Stimulated activated CD4-positive, alpha-beta T cell treated with anti-CD3 and anti-CD28 coated beads, Interleukin-2, amount 100 ng/mL, for 24 hours (primary cell): ENCODE data around the gene GPHN.
"Not testable (repeated sequence)": the region's sequence is repeated elsewhere in the genome, so short reads cannot be mapped to it uniquely, and the experiment has no call there.

Experiments used
- DNase-seq, 2 donors: peaks; one replicate each; pipeline ENCODE4 v3.0.0-alpha.2; 2020

GPHN gene

DNA sequence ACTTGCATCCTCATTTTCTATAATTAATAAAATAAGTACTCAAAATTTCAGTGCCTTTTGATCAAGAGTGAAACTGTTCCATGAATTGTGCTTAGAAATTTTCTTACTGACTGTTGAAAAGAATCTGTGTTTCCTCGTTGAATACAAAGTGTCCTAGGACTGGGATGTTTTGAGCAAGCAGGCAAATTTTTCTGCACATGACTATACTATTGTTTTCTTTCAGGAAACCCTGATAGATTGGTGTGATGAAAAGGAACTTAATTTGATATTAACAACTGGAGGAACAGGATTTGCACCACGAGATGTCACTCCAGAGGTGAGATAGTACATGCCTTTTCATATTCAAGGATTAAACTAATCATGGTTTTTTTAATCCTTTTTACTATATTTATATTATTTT is 316.3 kb downstream of the GPHN start:
- DNase-seq, result no peak

DNA sequence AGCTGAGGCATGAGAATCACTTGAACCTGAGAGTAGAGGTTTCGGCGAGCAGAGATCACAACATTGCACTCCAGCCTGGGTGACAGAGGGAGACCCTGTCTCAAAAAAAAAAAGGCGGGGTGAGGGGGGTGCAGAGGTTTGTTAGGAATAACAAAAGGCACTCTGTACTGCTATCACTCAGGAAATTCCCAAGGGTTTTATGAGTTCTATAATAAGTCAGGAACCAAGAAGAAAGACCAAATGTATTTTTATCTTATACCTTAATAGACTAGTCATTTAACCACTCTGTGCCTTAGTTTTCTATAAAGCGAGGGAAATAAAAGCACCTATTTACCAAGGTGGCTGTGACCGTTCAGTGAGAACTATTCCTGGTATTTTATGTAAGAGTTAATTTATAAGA is 319.2 kb downstream of the GPHN start:
- DNase-seq, result no peak

DNA sequence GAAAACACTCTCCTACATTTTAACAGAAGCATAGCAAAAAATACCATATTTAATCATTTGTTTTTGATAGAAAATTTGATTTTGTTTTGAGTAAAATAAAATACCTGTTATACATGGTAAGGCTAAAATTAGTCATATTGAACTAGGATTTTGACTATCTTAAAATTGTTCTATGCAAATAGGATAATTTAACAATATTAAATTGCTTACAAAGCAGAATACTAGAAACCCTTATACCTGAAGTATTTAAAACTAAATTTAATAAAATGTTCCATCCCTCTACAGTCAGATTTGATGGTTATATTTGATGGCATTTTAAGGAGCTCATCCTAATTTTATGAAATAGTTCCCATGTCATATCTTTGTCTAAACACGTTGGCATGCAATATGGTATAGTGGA is 323.2 kb downstream of the GPHN start:
- DNase-seq, result no peak

- no peak for DNase-seq
Observed at GRCh38 chr14:66833816-66834215, 325.9 kb downstream of the GPHN start.

DNA sequence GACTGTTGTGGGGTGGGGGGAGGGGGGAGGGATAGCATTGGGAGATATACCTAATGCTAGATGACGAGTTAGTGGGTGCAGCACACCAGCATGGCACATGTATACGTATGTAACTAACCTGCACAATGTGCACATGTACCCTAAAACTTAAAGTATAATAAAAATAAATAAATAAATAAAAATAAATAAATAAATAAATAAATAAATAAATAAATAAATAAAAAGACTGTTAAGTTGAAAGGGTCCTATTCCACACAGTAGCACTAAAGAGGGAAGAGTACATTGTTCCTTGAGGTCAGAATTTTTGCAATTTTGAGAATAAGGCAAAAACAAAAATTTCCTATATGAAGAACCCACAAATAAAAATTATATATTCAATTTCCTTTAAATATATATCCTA is 329.5 kb downstream of the GPHN start:
- not testable (repeated sequence) for DNase-seq

DNA sequence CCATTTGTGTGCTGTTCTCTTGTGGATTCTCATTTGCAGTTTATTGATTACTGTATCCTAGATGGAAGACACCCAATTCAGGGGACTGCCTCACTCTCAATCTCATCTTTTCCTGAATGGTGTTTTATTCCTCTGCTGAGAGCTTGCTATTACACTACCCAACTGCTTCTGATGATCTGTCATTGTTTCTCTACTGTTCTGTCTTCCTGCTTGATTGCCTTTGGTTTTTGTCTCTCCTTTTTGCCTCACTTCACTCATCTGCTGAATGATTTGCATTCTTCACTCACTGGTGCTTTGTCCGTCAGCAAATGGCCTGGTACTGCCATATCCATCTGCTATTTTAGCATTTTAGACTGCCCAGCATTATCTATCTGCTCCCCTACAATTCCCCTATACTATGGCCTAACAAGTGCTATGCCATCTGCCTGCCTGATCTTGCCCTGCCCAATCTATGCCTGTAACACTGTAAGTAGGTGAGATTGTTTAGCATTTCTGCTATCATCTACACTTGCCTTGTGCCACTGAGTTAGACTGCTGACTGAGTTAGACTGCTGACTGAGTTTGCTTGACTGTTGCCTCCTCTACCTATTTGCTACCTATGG is 335.1 kb downstream of the GPHN start:
- no peak for DNase-seq

- no peak for DNase-seq
Observed at GRCh38 chr14:66850258-66850888, 342.4 kb downstream of the GPHN start.

DNA sequence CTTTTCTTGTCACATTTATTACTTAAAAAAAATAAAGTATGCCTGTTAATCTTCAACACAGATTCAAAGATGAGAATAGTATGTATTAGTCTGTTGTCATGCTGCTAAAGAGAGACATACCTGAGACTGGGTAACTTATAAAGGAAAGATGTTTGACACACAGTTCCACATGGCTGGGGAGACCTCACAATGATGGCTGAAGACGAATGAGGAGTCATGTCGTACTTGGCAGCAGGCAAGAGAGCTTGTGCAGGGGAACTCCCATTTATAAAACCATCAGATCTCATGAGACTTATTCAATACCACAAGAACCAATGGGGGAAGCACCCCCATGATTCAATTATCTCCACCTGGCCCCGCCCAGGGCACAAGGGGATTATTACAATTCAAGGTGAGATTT is 345.4 kb downstream of the GPHN start:
- no peak for DNase-seq

- no peak for DNase-seq
Observed at GRCh38 chr14:66857867-66858266, 349.9 kb downstream of the GPHN start.

DNA sequence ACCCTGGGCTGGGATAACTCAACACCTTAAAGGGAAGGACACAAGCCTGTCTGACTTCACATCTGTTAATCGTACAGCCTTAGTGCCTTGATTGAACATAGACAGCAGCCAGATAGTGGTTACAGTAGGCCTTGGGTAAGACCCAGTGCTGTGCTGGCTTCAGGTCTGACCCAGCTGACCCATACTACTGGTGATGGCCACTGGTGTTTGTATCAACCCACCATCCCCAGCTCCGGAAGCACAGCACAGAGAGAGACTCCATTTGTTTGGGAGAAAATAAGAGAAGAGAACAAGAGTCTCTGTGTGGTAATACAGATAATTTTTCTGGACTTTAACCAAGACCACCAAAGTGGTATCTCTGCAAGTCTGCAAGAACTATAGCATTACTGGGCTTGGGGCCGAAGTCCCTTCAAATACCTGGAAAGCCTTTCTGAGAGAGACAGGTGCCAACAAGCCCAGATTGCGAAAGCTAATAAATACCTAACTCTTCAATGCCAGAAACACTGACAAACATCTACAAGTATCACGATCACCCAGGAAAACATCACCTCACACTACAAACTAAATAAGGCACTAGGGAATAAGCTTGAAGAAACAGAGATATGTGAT is 351.2 kb downstream of the GPHN start:
- DNase-seq, result no peak

GRCh38 chr14:66881596-66881995 is 373.6 kb downstream of the GPHN start:
- DNase-seq, result no peak

GRCh38 chr14:66884149-66884548 is 376.2 kb downstream of the GPHN start:
- DNase-seq, result no peak

- DNase-seq, result no peak
Observed at GRCh38 chr14:66900719-66901118, 392.8 kb downstream of the GPHN start.

GRCh38 chr14:66910311-66910840 is 402.4 kb downstream of the GPHN start:
- no peak for DNase-seq

GRCh38 chr14:66916421-66916820 is 408.5 kb downstream of the GPHN start:
- DNase-seq, result no peak

DNA sequence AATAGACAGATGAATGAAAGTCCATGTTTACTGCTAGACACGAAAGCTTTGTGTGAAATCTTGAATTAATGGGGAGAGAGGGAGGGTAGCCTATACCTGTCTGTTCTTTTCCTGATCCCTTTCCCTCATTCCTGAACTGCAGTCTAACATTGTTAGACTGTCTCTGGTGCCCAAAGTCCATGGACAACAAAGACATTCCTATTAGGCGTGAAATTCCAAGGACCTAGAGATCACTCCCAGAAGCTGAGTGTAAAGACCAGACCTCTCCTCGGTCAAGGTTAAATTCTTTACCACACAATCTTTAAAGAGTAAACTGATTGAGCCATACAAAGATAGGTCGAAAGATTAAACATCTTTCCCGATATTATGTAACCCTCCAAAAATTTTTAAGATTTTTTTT is 410.6 kb downstream of the GPHN start:
- DNase-seq, result no peak

DNA sequence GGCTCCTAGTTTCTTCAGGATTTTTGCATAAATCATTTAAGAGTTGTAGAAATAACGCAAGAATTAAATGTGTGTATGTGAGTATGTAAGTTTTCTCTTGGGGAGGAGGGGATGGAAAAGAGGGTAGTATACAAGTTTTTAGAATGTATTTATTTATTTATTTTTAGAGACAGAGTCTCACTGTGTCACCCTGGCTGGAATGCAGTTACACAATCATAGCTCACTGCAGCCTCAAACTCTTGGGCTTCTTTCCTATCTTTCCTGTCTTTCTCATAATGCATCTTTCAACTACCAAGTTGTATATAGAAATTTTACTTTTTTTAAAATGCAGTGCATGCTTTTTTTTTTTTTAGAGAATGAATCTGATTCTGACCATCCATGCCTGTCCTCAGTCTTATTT is 412.2 kb downstream of the GPHN start:
- no peak for DNase-seq

DNA sequence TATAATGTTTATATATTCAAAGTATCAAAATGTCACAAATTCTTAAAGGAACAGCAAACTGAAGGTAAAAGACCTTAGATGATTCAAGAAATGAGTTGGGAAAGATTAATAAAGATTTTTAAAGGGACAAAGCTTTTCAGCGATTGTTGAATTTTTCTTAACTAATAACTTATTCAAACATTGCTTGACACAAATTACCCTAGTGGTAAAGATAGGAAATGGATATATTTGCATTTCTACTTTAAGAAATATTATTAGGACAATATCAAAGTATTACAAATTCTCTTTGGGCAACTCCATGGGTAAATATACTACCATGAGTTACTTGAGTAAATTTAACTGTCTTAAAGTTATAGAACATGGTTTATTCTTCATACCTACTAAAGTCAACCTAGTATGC is 415.3 kb downstream of the GPHN start:
- DNase-seq, result no peak

DNA sequence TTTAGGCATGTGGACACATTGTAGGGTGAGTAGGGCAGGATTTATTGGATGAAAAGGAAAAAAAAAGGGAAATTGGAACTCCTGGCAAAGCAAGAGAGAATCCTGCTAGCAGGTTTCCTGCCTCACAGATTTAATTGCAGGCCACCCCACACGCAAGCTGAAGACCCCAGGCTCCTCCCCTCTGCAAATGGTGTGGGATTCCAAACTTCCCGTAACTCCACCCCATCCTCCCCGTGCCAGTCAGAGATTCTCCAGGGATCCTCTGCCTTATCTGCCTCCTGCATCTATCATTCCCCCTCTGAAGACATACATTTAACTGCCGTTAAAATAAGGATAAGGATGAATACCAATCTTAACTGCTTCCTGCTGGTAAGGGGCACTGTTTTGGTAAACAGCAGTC is 431.5 kb downstream of the GPHN start:
- no peak for DNase-seq

GRCh38 chr14:66944872-66945271 is 436.9 kb downstream of the GPHN start:
- DNase-seq, result no peak

- no peak for DNase-seq
Observed at GRCh38 chr14:66955159-66955558, 447.2 kb downstream of the GPHN start.

DNA sequence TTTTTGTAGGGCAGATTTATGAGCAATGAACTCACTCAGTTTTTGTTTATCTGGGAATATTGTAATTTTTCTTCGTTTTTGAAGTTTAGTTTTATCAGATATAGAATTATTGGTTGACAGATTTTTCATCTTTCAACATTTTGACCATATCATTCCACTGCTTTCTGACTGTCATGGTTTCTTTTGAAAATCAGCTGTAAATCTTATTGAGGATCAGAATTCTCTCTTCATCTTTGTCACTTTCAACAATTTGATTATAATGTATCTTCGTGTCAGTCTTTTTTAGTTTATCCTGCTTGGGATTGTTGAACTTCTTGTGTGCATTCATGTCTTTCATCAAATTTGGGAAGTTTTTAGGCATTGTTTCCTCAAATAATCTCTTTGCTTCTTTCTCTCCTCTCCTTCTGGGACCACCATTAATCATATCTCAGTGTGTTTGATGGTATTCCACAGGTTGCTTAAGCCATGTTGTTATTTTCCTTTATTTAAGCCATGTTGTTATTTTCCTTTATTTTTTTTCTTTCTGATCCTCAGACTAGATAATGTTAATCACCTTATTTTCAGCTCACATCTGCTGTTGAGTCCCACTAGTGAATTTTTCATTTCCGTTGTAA is 451.6 kb downstream of the GPHN start:
- DNase-seq, result no peak

DNA sequence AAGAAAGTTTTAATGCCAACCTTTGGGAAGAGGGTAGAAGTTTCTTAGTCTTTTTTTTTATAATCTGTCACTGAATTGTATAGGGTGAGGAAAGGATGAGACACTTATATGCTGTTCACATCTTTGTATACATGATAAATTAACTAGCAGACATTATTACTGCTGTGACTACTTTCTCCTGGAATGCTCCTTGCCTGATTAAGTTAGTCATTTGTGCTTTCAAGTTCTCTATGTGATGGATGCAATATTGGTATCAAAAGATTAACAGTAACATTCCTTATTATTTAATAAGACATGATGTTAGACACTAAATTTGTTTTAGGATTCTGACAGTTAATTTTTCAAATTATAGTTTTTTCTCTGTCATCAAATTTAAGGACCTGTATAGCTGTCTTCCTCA is 457.9 kb downstream of the GPHN start:
- no peak for DNase-seq

DNA sequence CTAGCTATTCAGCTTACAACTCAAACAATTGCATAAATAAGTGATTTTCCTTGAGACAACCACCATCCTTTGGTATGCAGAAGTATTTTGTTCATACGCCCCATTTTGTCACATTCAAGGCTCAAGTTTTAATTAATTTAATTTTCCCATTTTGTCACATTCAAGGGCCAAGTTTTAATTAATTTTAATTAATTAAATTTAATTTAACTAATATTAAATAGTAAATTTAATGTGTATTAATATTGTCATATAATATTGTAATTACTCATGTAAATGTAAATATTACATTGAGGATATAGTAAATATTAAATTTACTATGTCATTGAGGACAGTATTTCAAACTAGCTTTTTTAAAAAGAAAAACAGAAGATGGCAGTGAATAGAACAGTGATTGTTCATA is 464.5 kb downstream of the GPHN start:
- no peak for DNase-seq
